ENCODE data around the gene MMP15.

MMP15 gene

GRCh38 chr16:58042886-58043515 lies 17.4 kb downstream of the MMP15 start:
- TF ChIP-seq CTCF (IDR thresholded peaks at IDR 0.05; ENCODE audit: low read depth, low read length), result no peak
- H3K4me3 ChIP-seq (ENCODE audit: low read depth, low read length), result no peak overlapping the region

GRCh38 chr16:58043571-58044155 lies 18.1 kb downstream of the MMP15 start:
- no peak overlapping the region for H3K4me3 ChIP-seq (ENCODE audit: low read depth, low read length)
- TF ChIP-seq CTCF (IDR thresholded peaks at IDR 0.05; ENCODE audit: low read depth, low read length), result no peak

GRCh38 chr16:58044266-58045019 lies 18.9 kb downstream of the MMP15 start:
- no peak for TF ChIP-seq CTCF (IDR thresholded peaks at IDR 0.05; ENCODE audit: low read depth, low read length)
- H3K4me3 ChIP-seq (ENCODE audit: low read depth, low read length), result no peak overlapping the region

GRCh38 chr16:58045096-58045495 lies 19.5 kb downstream of the MMP15 start:
- no peak for TF ChIP-seq CTCF (IDR thresholded peaks at IDR 0.05; ENCODE audit: low read depth, low read length)
- H3K4me3 ChIP-seq (ENCODE audit: low read depth, low read length), result no peak overlapping the region

- no peak for TF ChIP-seq CTCF (IDR thresholded peaks at IDR 0.05; ENCODE audit: low read depth, low read length)
- H3K4me3 ChIP-seq (ENCODE audit: low read depth, low read length), result no peak overlapping the region
These were observed 20.7 kb downstream of the MMP15 start for GRCh38 chr16:58046054-58046881.

GRCh38 chr16:58046936-58047335 lies 21.4 kb downstream of the MMP15 start:
- no peak for TF ChIP-seq CTCF (IDR thresholded peaks at IDR 0.05; ENCODE audit: low read depth, low read length)
- H3K4me3 ChIP-seq (ENCODE audit: low read depth, low read length), result no peak overlapping the region

All from WI38 (cell line).